Astrocyte of the cerebellum (primary cell): ENCODE data around the gene SLCO3A1.

Experiments used
- DNase-seq: peaks from one replicate; pipeline ENCODE4 v3.0.0-alpha.2; 2011; ENCODE audit warnings: low read depth
- H3K4me3 ChIP-seq: 2 replicates; pipeline ENCODE4 v1.5.1; 2011; ENCODE audit warnings: mild to moderate bottlenecking, low read depth, low read length, moderate library complexity
- in situ Hi-C: cut with HindIII; loops from 2 replicates; pipeline ENCODE4 v1.10.0; 2017; ENCODE audit warnings: low sequenced_read_pairs
- TF ChIP-seq, protein P1 (sequence below): IDR thresholded peaks from 2 replicates; pipeline ENCODE4 v1.5.1; 2012; ENCODE audit warnings: low read length, low read depth, moderate library complexity, mild to moderate bottlenecking; ENCODE audit errors: missing control alignments

The SLCO3A1 gene

DNA sequence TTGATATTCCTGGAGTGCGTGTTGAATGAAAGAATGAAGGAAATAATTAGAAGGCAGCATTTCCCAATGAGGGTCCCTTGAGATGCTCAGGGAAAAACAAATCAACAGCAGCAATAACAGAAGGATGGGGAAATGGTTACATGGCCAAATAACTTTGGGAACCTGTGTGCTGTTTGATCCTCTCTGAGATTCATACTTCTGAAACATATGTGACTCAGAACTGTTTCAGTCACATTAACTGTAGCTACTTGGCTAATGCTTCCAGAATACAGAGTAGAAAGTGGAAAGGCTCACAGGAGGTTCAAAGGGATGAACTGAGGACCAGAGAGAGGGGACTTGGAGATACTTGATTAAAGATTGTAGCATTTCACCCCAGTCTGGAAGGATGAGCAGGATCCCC lies 258.2 kb downstream of the SLCO3A1 start:
- in situ Hi-C loops, result no loop called here
- H3K4me3 ChIP-seq, result no peak overlapping the region
- no peak for DNase-seq
- TF ChIP-seq, protein P1, sequence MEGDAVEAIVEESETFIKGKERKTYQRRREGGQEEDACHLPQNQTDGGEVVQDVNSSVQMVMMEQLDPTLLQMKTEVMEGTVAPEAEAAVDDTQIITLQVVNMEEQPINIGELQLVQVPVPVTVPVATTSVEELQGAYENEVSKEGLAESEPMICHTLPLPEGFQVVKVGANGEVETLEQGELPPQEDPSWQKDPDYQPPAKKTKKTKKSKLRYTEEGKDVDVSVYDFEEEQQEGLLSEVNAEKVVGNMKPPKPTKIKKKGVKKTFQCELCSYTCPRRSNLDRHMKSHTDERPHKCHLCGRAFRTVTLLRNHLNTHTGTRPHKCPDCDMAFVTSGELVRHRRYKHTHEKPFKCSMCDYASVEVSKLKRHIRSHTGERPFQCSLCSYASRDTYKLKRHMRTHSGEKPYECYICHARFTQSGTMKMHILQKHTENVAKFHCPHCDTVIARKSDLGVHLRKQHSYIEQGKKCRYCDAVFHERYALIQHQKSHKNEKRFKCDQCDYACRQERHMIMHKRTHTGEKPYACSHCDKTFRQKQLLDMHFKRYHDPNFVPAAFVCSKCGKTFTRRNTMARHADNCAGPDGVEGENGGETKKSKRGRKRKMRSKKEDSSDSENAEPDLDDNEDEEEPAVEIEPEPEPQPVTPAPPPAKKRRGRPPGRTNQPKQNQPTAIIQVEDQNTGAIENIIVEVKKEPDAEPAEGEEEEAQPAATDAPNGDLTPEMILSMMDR, result no peak

DNA sequence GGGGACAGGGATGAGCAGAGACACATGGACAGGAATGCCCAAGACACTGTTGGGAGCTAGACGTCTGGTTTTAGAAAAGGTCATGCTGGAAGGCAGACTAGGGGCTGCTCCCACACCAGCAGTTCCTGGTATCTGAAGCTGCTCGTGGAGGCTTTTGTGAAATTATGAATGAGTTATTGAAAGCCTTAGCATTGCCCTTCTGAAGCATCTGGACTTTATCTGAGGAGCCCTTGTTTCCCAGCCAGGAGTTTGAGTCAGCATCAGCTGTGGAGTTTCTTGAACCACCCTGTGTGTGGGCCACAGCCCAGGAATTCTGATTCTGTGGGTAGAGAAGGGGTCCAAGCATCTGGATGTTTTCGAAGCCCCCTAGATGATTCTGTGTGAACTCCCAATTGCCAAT lies 258.7 kb downstream of the SLCO3A1 start:
- DNase-seq, result no peak
- in situ Hi-C loops, result no loop called here
- no peak overlapping the region for H3K4me3 ChIP-seq
- TF ChIP-seq, protein P1, result no peak

DNA sequence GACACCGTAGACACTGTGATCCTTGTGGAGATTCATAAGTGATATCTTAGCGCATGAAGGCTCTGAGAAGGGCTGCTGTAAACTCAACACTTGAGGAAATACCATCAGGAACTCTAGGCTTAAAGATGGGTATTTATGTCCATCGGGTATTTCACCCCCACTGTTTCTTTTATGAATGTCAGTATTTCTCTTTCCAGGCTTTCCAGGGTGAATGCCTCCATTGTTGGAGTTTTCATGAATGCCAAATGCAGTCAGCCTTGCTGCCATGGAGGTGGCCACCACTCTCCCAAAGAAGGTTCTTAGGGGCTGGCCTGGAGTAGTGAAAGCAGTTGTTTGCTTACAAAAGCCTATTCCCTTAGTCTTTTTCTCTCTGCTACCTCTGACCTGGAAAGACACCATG lies 259.2 kb downstream of the SLCO3A1 start:
- in situ Hi-C loops, result no loop called here

DNA sequence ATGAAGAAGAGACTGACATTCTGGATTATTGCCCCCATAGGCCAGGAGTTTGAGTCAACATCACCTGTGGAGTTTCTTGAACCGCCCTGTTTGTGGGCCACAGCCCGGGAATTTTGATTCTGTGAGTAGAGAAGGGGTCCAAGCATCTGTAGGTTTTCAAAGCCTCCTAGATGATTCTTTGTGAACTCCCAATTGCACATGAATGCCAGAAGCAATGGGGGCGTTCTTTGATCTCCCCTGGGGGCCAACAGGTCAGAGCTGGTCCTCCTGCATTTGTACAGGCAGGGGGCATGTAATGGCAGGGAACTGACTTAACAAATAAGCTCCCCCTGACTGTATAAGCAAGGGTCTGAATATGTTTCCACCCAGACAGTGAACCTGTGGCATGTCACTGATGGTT lies 260.3 kb downstream of the SLCO3A1 start:
- H3K4me3 ChIP-seq, result no peak overlapping the region
- in situ Hi-C loops, result no loop called here
- no peak for DNase-seq
- TF ChIP-seq, protein P1, result no peak

More for the DNA sequence above, 259.2 kb downstream of the SLCO3A1 start:
- no peak overlapping the region for H3K4me3 ChIP-seq
- TF ChIP-seq, protein P1, result no peak
- DNase-seq, result no peak

DNA sequence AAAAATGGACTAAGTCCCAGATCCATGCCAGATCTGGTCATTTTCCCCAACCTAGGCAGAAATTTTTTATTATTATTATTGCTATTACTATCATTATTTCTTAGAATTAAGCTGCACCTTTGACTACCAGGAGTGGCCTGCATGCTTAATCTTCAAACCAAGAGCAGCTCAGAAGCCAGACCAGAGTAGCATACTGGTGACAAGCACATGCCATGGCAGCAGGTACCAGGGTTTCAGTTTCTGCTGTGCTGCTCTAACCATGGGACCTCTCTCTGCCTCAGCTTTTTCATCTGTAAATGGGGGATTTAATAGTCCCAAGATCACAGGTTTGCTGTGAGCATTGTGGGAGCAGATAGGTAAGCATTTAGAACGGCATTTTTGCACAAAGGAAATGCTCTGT lies 262.3 kb downstream of the SLCO3A1 start:
- TF ChIP-seq, protein P1, result no peak
- in situ Hi-C loops, result no loop called here
- H3K4me3 ChIP-seq, result no peak overlapping the region
- DNase-seq, result no peak

DNA sequence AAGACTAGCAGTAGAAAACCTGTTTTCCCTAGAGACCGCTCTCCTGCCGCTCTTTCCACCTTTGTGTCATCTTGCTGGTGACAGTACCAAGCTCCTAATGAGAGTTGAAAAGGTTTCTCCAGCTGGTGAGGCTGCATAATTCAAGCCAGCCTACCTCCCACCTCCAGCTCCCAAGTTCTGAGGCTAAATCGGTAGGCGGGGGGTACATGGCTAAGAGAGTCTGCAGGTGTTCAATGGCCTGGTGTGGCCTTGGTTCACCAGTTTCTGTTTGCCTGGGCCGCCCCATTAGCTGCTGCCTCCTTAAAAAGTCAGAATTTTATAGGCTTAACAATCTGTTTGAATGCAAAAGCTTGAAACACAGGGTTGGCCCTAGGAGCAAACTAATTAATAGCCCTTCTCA lies 262.8 kb downstream of the SLCO3A1 start:
- no peak for DNase-seq
- no peak overlapping the region for H3K4me3 ChIP-seq
- TF ChIP-seq, protein P1, result no peak
- in situ Hi-C loops, result no loop called here

DNA sequence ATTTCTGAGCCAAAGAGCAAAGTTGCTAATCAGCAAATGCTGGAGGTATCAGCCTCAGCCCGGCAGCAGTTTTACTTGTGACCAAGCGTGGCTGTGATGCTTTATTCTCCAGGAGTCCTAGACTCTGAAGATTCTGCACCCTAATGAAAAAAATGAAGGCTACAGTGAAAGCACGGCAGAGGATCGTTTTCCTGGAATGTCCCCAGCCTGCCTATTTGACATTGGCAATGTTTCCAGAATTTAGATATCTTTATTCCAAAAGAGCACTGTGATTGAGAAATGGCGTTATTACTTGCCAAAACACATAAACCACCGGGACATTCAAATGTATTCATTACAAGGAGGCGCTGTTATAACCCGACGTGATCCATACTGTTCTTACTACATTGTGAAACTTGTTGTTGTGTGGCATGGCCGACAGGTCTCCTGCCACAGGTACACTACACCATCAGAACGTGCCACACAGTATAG lies 263.8 kb downstream of the SLCO3A1 start:
- no peak for DNase-seq
- no peak overlapping the region for H3K4me3 ChIP-seq
- in situ Hi-C loops, result no loop called here
- TF ChIP-seq, protein P1, result no peak
